ENCODE measurements around the gene TRIM52. TPM values are rescaled to one million over a fixed set of nuclear protein-coding genes. Genes with fewer than 3 reads are reported as not detected.

The TRIM52 gene
- total and polyA plus RNA-seq, 2 of the 13 experiments (the other 11 are each of a cell fraction or from before 2014, with no cell fraction given), result 7.2 to 11.6 TPM

DNA sequence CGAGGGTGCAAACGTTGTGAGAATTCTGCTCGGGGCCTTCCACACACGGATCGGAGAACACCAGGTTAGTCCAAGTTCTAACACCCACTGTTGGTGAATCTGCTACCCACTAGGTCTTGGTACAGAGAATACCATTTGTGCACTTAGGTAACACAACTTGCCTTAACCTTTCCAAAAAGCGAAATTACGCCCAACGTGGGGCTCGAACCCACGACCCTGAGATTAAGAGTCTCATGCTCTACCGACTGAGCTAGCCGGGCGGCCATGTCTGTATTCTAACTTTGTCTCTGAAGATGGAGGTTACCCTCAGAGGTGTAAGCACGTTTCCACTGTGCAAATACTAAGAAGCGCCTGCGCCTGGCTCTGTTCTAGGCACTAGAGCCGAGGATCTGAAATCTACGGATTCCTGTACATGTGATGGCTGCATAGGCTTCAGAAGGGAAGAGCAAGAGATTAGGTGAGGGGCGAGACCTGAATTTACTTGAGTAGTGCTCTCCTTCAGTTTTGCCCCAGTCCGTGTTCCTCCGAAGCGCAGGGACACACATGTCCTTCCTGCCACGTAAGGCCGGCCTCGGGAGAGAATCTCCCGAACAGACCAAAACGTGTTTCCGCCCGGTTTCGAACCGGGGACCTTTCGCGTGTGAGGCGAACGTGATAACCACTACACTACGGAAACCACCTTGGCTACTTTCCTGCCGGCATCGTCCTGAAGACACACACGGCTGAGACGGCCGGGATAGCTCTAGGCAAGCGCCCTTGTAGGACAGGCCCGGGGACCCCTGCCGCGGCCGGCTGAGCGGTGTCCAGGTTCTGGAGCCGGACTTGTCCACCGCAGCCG lies 38.9 kb downstream of the TRIM52 start (continued):
- TF ChIP-seq, protein P1, sequence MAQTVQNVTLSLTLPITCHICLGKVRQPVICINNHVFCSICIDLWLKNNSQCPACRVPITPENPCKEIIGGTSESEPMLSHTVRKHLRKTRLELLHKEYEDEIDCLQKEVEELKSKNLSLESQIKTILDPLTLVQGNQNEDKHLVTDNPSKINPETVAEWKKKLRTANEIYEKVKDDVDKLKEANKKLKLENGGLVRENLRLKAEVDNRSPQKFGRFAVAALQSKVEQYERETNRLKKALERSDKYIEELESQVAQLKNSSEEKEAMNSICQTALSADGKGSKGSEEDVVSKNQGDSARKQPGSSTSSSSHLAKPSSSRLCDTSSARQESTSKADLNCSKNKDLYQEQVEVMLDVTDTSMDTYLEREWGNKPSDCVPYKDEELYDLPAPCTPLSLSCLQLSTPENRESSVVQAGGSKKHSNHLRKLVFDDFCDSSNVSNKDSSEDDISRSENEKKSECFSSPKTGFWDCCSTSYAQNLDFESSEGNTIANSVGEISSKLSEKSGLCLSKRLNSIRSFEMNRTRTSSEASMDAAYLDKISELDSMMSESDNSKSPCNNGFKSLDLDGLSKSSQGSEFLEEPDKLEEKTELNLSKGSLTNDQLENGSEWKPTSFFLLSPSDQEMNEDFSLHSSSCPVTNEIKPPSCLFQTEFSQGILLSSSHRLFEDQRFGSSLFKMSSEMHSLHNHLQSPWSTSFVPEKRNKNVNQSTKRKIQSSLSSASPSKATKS (CRISPR knock-in tag; IDR thresholded peaks at IDR 0.05), result no peak
- TF ChIP-seq CCDC6 (CRISPR knock-in tag; IDR thresholded peaks at IDR 0.05) (no peak), TCF7 (IDR thresholded peaks at IDR 0.05; ENCODE audit: low read depth) (no peak; the same call in 1 of the 2 replicates), CEBPB (IDR thresholded peaks at IDR 0.05; ENCODE audit: borderline replicate concordance, low read depth, low read length) (no peak), TSC22D2 (CRISPR knock-in tag; IDR thresholded peaks at IDR 0.05; ENCODE audit: borderline replicate concordance) (no peak), ZNF749 (CRISPR knock-in tag; IDR thresholded peaks at IDR 0.05; ENCODE audit: borderline replicate concordance) (peak; percentile 52; the same call in 1 of the 2 replicates), SP5 (CRISPR knock-in tag; IDR thresholded peaks at IDR 0.05; ENCODE audit: borderline replicate concordance, low read depth) (no peak; the same call in 1 of the 2 replicates), SMC3 (IDR thresholded peaks at IDR 0.05; ENCODE audit: low read length) (no peak), SIN3A (IDR thresholded peaks at IDR 0.05; ENCODE audit: borderline replicate concordance, low read depth, low read length) (peak; percentile 62; the same call in 1 of the 2 replicates), SYNCRIP (IDR thresholded peaks at IDR 0.05; ENCODE audit: insufficient read depth, low read depth, low read length) (no peak), ZNF549 (CRISPR knock-in tag; IDR thresholded peaks at IDR 0.05) (no peak), FOXM1 (CRISPR knock-in tag; IDR thresholded peaks at IDR 0.05) (no peak), KAT8 (CRISPR knock-in tag; IDR thresholded peaks at IDR 0.05) (peak; percentile 70; the same call in 1 of the 2 replicates), ZNF775 (CRISPR knock-in tag; IDR thresholded peaks at IDR 0.05; ENCODE audit: borderline replicate concordance) (no peak; the same call in 1 of the 2 replicates), SIX1 (CRISPR knock-in tag; IDR thresholded peaks at IDR 0.05; ENCODE audit: borderline replicate concordance) (peak; percentile 44), ZBTB7A (CRISPR knock-in tag; IDR thresholded peaks at IDR 0.05) (no peak), ZNF484 (CRISPR knock-in tag; IDR thresholded peaks at IDR 0.05; ENCODE audit: borderline replicate concordance, low read depth) (no peak), PPARG (CRISPR knock-in tag; conservative IDR thresholded peaks at IDR 0.05) (no peak), SCMH1 (CRISPR knock-in tag; IDR thresholded peaks at IDR 0.05; ENCODE audit: borderline replicate concordance) (no peak), ASH2L (IDR thresholded peaks at IDR 0.05; ENCODE audit: insufficient read length, low read depth, low read length) (peak; percentile 56)
- TF ChIP-seq, protein P2, sequence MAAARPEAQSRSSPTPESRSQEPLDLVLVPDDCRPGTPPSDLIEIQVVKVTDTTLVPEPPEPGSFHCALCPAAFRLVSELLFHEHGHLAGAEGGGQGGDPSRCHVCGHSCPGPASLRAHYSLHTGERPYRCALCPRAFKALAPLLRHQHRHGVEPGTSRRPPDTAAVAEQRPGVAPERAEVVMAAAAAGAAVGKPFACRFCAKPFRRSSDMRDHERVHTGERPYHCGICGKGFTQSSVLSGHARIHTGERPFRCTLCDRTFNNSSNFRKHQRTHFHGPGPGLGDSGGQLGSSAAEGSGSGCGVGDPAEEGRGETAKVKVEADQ (CRISPR knock-in tag; IDR thresholded peaks at IDR 0.05; ENCODE audit: borderline replicate concordance), result peak; percentile 59; the same call in 1 of the 2 replicates
- TF ChIP-seq, protein P3, sequence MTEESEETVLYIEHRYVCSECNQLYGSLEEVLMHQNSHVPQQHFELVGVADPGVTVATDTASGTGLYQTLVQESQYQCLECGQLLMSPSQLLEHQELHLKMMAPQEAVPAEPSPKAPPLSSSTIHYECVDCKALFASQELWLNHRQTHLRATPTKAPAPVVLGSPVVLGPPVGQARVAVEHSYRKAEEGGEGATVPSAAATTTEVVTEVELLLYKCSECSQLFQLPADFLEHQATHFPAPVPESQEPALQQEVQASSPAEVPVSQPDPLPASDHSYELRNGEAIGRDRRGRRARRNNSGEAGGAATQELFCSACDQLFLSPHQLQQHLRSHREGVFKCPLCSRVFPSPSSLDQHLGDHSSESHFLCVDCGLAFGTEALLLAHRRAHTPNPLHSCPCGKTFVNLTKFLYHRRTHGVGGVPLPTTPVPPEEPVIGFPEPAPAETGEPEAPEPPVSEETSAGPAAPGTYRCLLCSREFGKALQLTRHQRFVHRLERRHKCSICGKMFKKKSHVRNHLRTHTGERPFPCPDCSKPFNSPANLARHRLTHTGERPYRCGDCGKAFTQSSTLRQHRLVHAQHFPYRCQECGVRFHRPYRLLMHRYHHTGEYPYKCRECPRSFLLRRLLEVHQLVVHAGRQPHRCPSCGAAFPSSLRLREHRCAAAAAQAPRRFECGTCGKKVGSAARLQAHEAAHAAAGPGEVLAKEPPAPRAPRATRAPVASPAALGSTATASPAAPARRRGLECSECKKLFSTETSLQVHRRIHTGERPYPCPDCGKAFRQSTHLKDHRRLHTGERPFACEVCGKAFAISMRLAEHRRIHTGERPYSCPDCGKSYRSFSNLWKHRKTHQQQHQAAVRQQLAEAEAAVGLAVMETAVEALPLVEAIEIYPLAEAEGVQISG (CRISPR knock-in tag; IDR thresholded peaks at IDR 0.05), result peak; percentile 95
- TF ChIP-seq, protein P4, sequence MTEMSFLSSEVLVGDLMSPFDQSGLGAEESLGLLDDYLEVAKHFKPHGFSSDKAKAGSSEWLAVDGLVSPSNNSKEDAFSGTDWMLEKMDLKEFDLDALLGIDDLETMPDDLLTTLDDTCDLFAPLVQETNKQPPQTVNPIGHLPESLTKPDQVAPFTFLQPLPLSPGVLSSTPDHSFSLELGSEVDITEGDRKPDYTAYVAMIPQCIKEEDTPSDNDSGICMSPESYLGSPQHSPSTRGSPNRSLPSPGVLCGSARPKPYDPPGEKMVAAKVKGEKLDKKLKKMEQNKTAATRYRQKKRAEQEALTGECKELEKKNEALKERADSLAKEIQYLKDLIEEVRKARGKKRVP (CRISPR knock-in tag; IDR thresholded peaks at IDR 0.05), result no peak

All from HepG2 (cell line).